H7 (cell line): ENCODE data around the gene GRHL3. TPM values are rescaled to one million over a fixed set of nuclear protein-coding genes. Genes with fewer than 3 reads are reported as not detected.

ENCODE experiments used
- DNase-seq: peaks from one replicate; pipeline ENCODE4 v3.0.0; 2012
- H3K27me3 ChIP-seq: 2 replicates; pipeline ENCODE4 v1.6.0; 2011; ENCODE audit warnings: mild to moderate bottlenecking, low read length; ENCODE audit not compliant: control insufficient read depth, insufficient read depth
- H3K36me3 ChIP-seq: replicated peaks from 2 replicates; pipeline ENCODE4 v1.5.1; 2011; ENCODE audit warnings: low read length; ENCODE audit not compliant: control insufficient read depth, insufficient read depth
- H3K4me3 ChIP-seq: 2 replicates; pipeline ENCODE4 v1.5.1; 2011; ENCODE audit warnings: low read depth, mild to moderate bottlenecking, control low read depth, low read length, moderate library complexity; ENCODE audit not compliant: insufficient read depth
- total RNA-seq: library from RNA; depleted of rRNA; stranded (reverse); fragments of >200 nt; shearing (Covaris generic); gene quantifications from 2 replicates; pipeline ENCODE4 v1.2.3, GENCODE V29; 2014

Gene GRHL3
- total RNA-seq, 1 experiment from 2014 or later: 0.21 TPM

- Histone ChIP-seq H3K27me3 (no peaks in the 10 kb centered on the region), H3K4me3 (no peak overlapping the region), H3K36me3 (no peaks in the 10 kb centered on the region)
- no peak for DNase-seq
Measured at GRCh38 chr1:24353292-24353891, 34.2 kb downstream of the GRHL3 start.

GRCh38 chr1:24355466-24355865 lies 36.3 kb downstream of the GRHL3 start:
- H3K36me3 ChIP-seq: no peaks in the 10 kb centered on the region
- DNase-seq: no peak
- H3K27me3 ChIP-seq: no peaks in the 10 kb centered on the region

GRCh38 chr1:24357038-24357437 lies 37.9 kb downstream of the GRHL3 start:
- H3K27me3 ChIP-seq: no peaks in the 10 kb centered on the region
- H3K36me3 ChIP-seq: no peaks in the 10 kb centered on the region
- no peak overlapping the region for H3K4me3 ChIP-seq
- no peak for DNase-seq

More at GRCh38 chr1:24355466-24355865, 36.3 kb downstream of the GRHL3 start:
- no peak overlapping the region for H3K4me3 ChIP-seq

- H3K4me3 ChIP-seq: no peak overlapping the region
- no peak for DNase-seq
- H3K27me3 ChIP-seq: no peaks in the 10 kb centered on the region
- no peaks in the 10 kb centered on the region for H3K36me3 ChIP-seq
Measured at GRCh38 chr1:24360681-24361080, 41.5 kb downstream of the GRHL3 start.

GRCh38 chr1:24361811-24362210 lies 42.7 kb downstream of the GRHL3 start:
- Histone ChIP-seq H3K4me3 (no peak overlapping the region), H3K27me3 (no peaks in the 10 kb centered on the region)
- peak; percentile 14 for DNase-seq

GRCh38 chr1:24362396-24362795 lies 43.2 kb downstream of the GRHL3 start:
- no peak overlapping the region for H3K4me3 ChIP-seq
- no peaks in the 10 kb centered on the region for H3K27me3 ChIP-seq
- no peaks in the 10 kb centered on the region for H3K36me3 ChIP-seq
- peak; percentile 7 for DNase-seq

More at GRCh38 chr1:24361811-24362210, 42.7 kb downstream of the GRHL3 start:
- no peaks in the 10 kb centered on the region for H3K36me3 ChIP-seq

- Histone ChIP-seq H3K4me3 (no peak overlapping the region), H3K27me3 (no peaks in the 10 kb centered on the region), H3K36me3 (no peaks in the 10 kb centered on the region)
- DNase-seq: no peak
Measured at GRCh38 chr1:24362982-24363614, 43.9 kb downstream of the GRHL3 start.

- no peaks in the 10 kb centered on the region for H3K27me3 ChIP-seq
- no peak overlapping the region for H3K4me3 ChIP-seq
- peak; percentile 31 for DNase-seq
- H3K36me3 ChIP-seq: no peaks in the 10 kb centered on the region
Measured at GRCh38 chr1:24363994-24364393, 44.8 kb downstream of the GRHL3 start.

GRCh38 chr1:24364605-24364974 lies 45.4 kb downstream of the GRHL3 start:
- H3K36me3 ChIP-seq: no peaks in the 10 kb centered on the region
- H3K4me3 ChIP-seq: no peak overlapping the region
- no peaks in the 10 kb centered on the region for H3K27me3 ChIP-seq
- peak; percentile 32 for DNase-seq

- H3K36me3 ChIP-seq: no peaks in the 10 kb centered on the region
- H3K27me3 ChIP-seq: no peaks in the 10 kb centered on the region
- no peak overlapping the region for H3K4me3 ChIP-seq
- peak; percentile 32 for DNase-seq
Measured at GRCh38 chr1:24364975-24365678, 46.0 kb downstream of the GRHL3 start.

GRCh38 chr1:24366707-24367106 lies 47.5 kb downstream of the GRHL3 start:
- no peak for DNase-seq
- Histone ChIP-seq H3K4me3 (no peak overlapping the region), H3K36me3 (no peaks in the 10 kb centered on the region), H3K27me3 (no peaks in the 10 kb centered on the region)

- DNase-seq: no peak
- H3K36me3 ChIP-seq: no peaks in the 10 kb centered on the region
- no peak overlapping the region for H3K4me3 ChIP-seq
Measured at GRCh38 chr1:24369199-24369598, 50.0 kb downstream of the GRHL3 start.

GRCh38 chr1:24369801-24370200 lies 50.6 kb downstream of the GRHL3 start:
- H3K27me3 ChIP-seq: no peaks in the 10 kb centered on the region
- no peaks in the 10 kb centered on the region for H3K36me3 ChIP-seq
- DNase-seq: no peak
- no peak overlapping the region for H3K4me3 ChIP-seq

More at GRCh38 chr1:24369199-24369598, 50.0 kb downstream of the GRHL3 start:
- no peaks in the 10 kb centered on the region for H3K27me3 ChIP-seq

GRCh38 chr1:24373044-24373443 lies 53.9 kb downstream of the GRHL3 start:
- no peaks in the 10 kb centered on the region for H3K36me3 ChIP-seq
- H3K4me3 ChIP-seq: no peak overlapping the region
- no peak for DNase-seq
- H3K27me3 ChIP-seq: no peaks in the 10 kb centered on the region

- Histone ChIP-seq H3K27me3 (no peaks in the 10 kb centered on the region), H3K36me3 (no peaks in the 10 kb centered on the region), H3K4me3 (no peak overlapping the region)
- no peak for DNase-seq
Measured at GRCh38 chr1:24373710-24374109, 54.6 kb downstream of the GRHL3 start.
